ENCODE data around the gene KCNG2.

The KCNG2 gene

DNA sequence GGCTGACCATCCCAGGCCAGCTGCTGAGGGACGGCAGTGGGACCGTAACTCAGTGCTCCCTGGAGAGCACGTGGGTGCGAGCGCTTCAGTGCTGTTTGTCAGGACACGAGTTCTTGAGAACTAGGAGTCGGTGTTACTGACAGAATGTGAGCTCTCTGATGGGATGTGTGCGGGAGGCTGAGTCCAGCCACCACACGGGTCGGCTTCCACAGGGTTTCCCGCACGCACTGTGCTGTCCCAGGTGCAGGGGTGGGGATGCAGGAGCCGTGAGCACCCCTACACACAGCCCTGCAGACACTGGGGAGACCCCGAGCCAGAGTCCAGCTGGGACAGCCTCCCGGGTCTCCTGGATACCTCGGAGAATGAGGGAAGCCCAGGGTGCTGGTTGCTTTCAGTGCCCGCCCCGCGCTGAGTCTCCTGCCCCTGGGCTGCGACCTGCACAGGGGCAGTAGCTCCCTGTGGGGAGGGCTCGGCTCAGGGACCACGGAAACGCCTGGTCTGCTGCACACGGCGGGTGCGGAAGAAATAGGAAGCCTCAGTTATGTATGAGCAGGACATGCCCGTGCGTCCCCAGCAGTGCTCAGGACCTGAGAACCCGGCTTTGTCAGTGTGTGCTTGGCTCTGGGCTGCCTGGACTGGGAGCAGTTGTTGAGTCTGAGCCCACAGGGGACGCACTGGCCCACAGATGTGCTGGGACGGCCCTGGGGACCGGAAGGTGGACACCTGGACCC is 71.2 kb downstream of the KCNG2 start:
- no peaks in the 10 kb centered on the region for H3K79me2 ChIP-seq (ENCODE audit: insufficient read depth, low read length)
- H3K4me2 ChIP-seq (ENCODE audit: low read depth, low read length, poor library complexity, severe bottlenecking): no peak overlapping the region
- no peak overlapping the region for H3K9ac ChIP-seq (ENCODE audit: low read depth, low read length, poor library complexity, severe bottlenecking)
- H3K4me3 ChIP-seq (ENCODE audit: low read length, poor library complexity, severe bottlenecking): no peak overlapping the region
- H3K9me2 ChIP-seq (replicated peaks; ENCODE audit: low read depth, low read length): no peaks in the 10 kb centered on the region
- no peaks in the 10 kb centered on the region for H3K27me3 ChIP-seq (ENCODE audit: insufficient read depth, low read length, poor library complexity, severe bottlenecking)
- H3K36me3 ChIP-seq (ENCODE audit: insufficient read depth, low read length): no peaks in the 10 kb centered on the region
- H3K4me1 ChIP-seq (ENCODE audit: insufficient read depth, low read length, poor library complexity, severe bottlenecking): no peaks in the 10 kb centered on the region
- TF ChIP-seq, protein P1, sequence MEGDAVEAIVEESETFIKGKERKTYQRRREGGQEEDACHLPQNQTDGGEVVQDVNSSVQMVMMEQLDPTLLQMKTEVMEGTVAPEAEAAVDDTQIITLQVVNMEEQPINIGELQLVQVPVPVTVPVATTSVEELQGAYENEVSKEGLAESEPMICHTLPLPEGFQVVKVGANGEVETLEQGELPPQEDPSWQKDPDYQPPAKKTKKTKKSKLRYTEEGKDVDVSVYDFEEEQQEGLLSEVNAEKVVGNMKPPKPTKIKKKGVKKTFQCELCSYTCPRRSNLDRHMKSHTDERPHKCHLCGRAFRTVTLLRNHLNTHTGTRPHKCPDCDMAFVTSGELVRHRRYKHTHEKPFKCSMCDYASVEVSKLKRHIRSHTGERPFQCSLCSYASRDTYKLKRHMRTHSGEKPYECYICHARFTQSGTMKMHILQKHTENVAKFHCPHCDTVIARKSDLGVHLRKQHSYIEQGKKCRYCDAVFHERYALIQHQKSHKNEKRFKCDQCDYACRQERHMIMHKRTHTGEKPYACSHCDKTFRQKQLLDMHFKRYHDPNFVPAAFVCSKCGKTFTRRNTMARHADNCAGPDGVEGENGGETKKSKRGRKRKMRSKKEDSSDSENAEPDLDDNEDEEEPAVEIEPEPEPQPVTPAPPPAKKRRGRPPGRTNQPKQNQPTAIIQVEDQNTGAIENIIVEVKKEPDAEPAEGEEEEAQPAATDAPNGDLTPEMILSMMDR (conservative IDR thresholded peaks at IDR 0.05; ENCODE audit: low read length): no peak
- TF ChIP-seq EZH2phosphoT487 (IDR thresholded peaks at IDR 0.05; ENCODE audit: borderline replicate concordance): no peak
- H3K9me3 ChIP-seq (ENCODE audit: insufficient read depth, low read depth, low read length): peaks cover 14% of the 10 kb centered on the region; the same call in 1 of the 2 replicates
- H3F3A ChIP-seq (ENCODE audit: low read depth): no peaks in the 10 kb centered on the region
- no peak overlapping the region for H2AFZ ChIP-seq (ENCODE audit: low read length)
- H4K20me1 ChIP-seq (ENCODE audit: insufficient read depth, low read length, poor library complexity, severe bottlenecking): no peaks in the 10 kb centered on the region

- TF ChIP-seq EZH2phosphoT487 (IDR thresholded peaks at IDR 0.05; ENCODE audit: borderline replicate concordance): no peak
- TF ChIP-seq, protein P1 (conservative IDR thresholded peaks at IDR 0.05; ENCODE audit: low read length): no peak
- H3K9me3 ChIP-seq (ENCODE audit: insufficient read depth, low read depth, low read length): peaks cover 17% of the 10 kb centered on the region; the same call in 1 of the 2 replicates
- no peaks in the 10 kb centered on the region for H3F3A ChIP-seq (ENCODE audit: low read depth)
- H4K20me1 ChIP-seq (ENCODE audit: insufficient read depth, low read length, poor library complexity, severe bottlenecking): no peaks in the 10 kb centered on the region
- no peak overlapping the region for H3K4me3 ChIP-seq (ENCODE audit: low read length, poor library complexity, severe bottlenecking)
- no peak overlapping the region for H2AFZ ChIP-seq (ENCODE audit: low read length)
- H3K36me3 ChIP-seq (ENCODE audit: insufficient read depth, low read length): no peaks in the 10 kb centered on the region
- no peaks in the 10 kb centered on the region for H3K4me1 ChIP-seq (ENCODE audit: insufficient read depth, low read length, poor library complexity, severe bottlenecking)
- no peak overlapping the region for H3K4me2 ChIP-seq (ENCODE audit: low read depth, low read length, poor library complexity, severe bottlenecking)
- H3K79me2 ChIP-seq (ENCODE audit: insufficient read depth, low read length): no peaks in the 10 kb centered on the region
- H3K9me2 ChIP-seq (replicated peaks; ENCODE audit: low read depth, low read length): no peaks in the 10 kb centered on the region
- no peaks in the 10 kb centered on the region for H3K27me3 ChIP-seq (ENCODE audit: insufficient read depth, low read length, poor library complexity, severe bottlenecking)
- no peak overlapping the region for H3K9ac ChIP-seq (ENCODE audit: low read depth, low read length, poor library complexity, severe bottlenecking)
Measured at GRCh38 chr18:79869591-79870300, 72.0 kb downstream of the KCNG2 start.

- H3K79me2 ChIP-seq (ENCODE audit: insufficient read depth, low read length): no peaks in the 10 kb centered on the region
- no peak for TF ChIP-seq EZH2phosphoT487 (IDR thresholded peaks at IDR 0.05; ENCODE audit: borderline replicate concordance)
- TF ChIP-seq, protein P1 (conservative IDR thresholded peaks at IDR 0.05; ENCODE audit: low read length): no peak
- H3K4me2 ChIP-seq (ENCODE audit: low read depth, low read length, poor library complexity, severe bottlenecking): no peak overlapping the region
- H3K9ac ChIP-seq (ENCODE audit: low read depth, low read length, poor library complexity, severe bottlenecking): no peak overlapping the region
- no peaks in the 10 kb centered on the region for H3K36me3 ChIP-seq (ENCODE audit: insufficient read depth, low read length)
- peaks cover 24% of the 10 kb centered on the region; the same call in 1 of the 2 replicates for H3K9me3 ChIP-seq (ENCODE audit: insufficient read depth, low read depth, low read length)
- no peak overlapping the region for H2AFZ ChIP-seq (ENCODE audit: low read length)
- H3K4me1 ChIP-seq (ENCODE audit: insufficient read depth, low read length, poor library complexity, severe bottlenecking): no peaks in the 10 kb centered on the region
- no peaks in the 10 kb centered on the region for H3K27me3 ChIP-seq (ENCODE audit: insufficient read depth, low read length, poor library complexity, severe bottlenecking)
- no peaks in the 10 kb centered on the region for H3F3A ChIP-seq (ENCODE audit: low read depth)
- H4K20me1 ChIP-seq (ENCODE audit: insufficient read depth, low read length, poor library complexity, severe bottlenecking): no peaks in the 10 kb centered on the region
- H3K9me2 ChIP-seq (replicated peaks; ENCODE audit: low read depth, low read length): no peaks in the 10 kb centered on the region
- no peak overlapping the region for H3K4me3 ChIP-seq (ENCODE audit: low read length, poor library complexity, severe bottlenecking)
Measured at GRCh38 chr18:79870301-79871025, 72.7 kb downstream of the KCNG2 start.

Measured in Loucy (cell line).